Measurements from ENCODE around the gene HDDC3. TPM values are rescaled to one million over a fixed set of nuclear protein-coding genes. Genes with fewer than 3 reads are reported as not detected.

Gene HDDC3
- total RNA-seq, 2 experiments from 2014 or later, result 31.8 to 38.6 TPM

DNA sequence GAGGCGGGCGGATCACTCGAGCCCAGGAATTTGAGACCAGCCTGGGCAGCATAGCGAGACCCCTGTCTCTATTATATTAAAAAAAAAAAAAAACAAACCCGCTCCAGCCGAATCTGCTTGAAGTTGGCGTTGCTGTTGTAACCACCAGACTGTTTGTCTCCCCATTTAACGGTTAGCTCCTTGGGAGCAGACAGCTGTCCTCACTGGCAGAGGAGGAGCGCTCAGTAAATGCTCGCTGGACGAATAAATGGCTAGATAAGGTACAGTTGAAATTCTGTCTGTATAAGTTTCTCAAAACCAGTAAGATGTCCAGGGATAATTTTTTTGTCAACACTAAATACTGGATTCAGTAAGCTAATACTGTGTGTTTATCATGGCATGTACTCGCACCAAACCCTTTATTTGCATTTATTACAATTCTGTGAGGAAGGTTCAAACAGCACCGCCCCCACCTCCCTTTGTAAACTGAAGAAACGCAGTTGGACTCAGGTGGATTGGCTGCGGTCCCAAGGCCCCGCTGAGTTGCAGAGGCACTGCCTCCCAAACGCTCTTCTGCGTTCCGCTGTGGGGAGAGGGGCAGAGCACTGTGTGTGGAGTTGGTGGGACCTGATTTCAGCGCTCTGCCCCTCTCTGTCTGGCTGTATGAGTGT is 23.4 kb upstream of the HDDC3 start:
- ChIA-PET POLR2A (interaction anchor here (0.5 to 6.1 kb wide), 12 partner anchors 12 to 764 kb away, joined by 3 to 58 read pairs (median 4); partner anchors contain the start of genes HDDC3, UNC45A and VPS33B), CTCF (ENCODE audit: unreplicated experiment) (interaction anchor here (0.7 to 3.9 kb wide), 4 partner anchors 22 to 316 kb away, joined by 3 to 41 read pairs (median 6); partner anchors contain the start of genes HDDC3 and UNC45A)
- Histone ChIP-seq H3K4me1 (ENCODE audit: insufficient read depth, low read length, poor library complexity, severe bottlenecking) (peaks cover 18% of the 10 kb centered on the region), H3K27ac (ENCODE audit: low read depth, low read length, poor library complexity, severe bottlenecking) (peak overlapping the region; percentile 89), H3K4me2 (ENCODE audit: low read length) (peak overlapping the region; percentile 99), H3K9me3 (ENCODE audit: low read length) (no peaks in the 10 kb centered on the region), H4K20me1 (ENCODE audit: insufficient read depth, low read length) (no peaks in the 10 kb centered on the region), H3K36me3 (ENCODE audit: insufficient read depth, low read length) (peaks cover 62% of the 10 kb centered on the region), H3K9me2 (ENCODE audit: insufficient read depth, low read length) (no peaks in the 10 kb centered on the region), H3K79me2 (ENCODE audit: insufficient read depth, low read depth, low read length) (peaks cover 12% of the 10 kb centered on the region), H3K4me3 (ENCODE audit: low read depth, low read length, poor library complexity, severe bottlenecking) (peak overlapping the region; percentile 71), H2AFZ (ENCODE audit: low read length) (peak overlapping the region; percentile 33; the same call in 1 of the 2 replicates)
- peak; percentile 52 for DNase-seq (ENCODE audit: low spot score)
- TF ChIP-seq, protein P1, sequence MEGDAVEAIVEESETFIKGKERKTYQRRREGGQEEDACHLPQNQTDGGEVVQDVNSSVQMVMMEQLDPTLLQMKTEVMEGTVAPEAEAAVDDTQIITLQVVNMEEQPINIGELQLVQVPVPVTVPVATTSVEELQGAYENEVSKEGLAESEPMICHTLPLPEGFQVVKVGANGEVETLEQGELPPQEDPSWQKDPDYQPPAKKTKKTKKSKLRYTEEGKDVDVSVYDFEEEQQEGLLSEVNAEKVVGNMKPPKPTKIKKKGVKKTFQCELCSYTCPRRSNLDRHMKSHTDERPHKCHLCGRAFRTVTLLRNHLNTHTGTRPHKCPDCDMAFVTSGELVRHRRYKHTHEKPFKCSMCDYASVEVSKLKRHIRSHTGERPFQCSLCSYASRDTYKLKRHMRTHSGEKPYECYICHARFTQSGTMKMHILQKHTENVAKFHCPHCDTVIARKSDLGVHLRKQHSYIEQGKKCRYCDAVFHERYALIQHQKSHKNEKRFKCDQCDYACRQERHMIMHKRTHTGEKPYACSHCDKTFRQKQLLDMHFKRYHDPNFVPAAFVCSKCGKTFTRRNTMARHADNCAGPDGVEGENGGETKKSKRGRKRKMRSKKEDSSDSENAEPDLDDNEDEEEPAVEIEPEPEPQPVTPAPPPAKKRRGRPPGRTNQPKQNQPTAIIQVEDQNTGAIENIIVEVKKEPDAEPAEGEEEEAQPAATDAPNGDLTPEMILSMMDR (conservative IDR thresholded peaks at IDR 0.05; ENCODE audit: low read length), result no peak
- no peak for TF ChIP-seq EZH2phosphoT487 (IDR thresholded peaks at IDR 0.05; ENCODE audit: borderline replicate concordance, low read depth, low read length)
- TSS peak; percentile 85 for BruUV-seq (replicated peaks)
- intact Hi-C loops (cut with micrococcal nuclease; ENCODE audit: unreplicated experiment), result loop anchor here (1.0 to 2.0 kb wide), 4 partner anchors 39 to 315 kb away; partner anchors contain the start of gene PRC1

DNA sequence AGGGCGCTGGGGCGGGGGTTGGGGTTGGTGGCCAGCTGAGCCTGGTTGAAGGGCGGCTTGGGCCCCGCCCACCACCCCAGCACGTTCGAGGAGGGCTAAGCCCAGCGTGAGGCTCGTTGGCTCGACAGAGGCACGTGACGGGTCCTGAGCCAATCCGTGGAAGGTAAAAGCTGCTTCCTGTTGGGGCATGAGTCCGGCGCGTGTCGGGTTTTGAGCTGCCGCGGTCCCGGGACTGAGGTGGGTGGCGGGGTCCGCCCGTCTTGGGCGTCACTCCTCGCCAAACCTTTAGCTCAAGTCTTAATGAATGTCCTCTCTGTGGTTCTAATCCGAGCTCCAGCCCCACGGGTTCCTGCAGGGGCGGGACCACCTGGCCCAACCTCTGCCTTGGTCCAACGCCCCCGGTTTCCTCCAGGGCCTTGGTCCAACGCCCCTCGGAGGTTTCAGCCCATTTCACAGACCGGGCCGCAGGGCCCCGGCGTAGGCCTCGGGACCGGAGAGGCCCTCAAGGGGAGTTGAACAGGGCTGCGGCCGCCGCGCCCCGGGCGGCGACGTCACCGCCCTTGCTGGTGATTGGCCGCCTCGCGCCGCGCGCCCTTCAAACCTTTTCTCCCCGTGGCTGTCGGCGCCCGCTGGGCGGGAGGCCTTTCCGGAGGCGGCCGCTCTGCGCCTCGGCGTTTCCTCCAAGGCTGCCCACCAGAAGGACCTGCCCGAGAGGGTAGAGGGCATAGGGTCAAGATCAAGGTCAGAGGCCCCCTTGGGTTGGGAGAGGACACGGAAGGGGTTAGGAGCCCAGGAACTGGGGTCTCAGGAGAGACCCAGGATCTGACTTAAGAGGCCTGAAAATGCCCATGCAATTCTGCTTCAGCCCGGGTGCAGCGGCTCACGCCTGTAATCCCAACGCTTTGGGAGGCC is 22.6 kb upstream of the HDDC3 start, which contains the start of gene RCCD1:
TSS of gene RCCD1 (plus strand) at position 173 of the 912 bp plus-strand sequence. CDS start 1,851 bp downstream, outside the sequence.
- H3K27ac ChIP-seq (ENCODE audit: low read depth, low read length, poor library complexity, severe bottlenecking), result peak within 1 kb of the TSS; percentile 89
- peaks cover 18% of the 10 kb centered on the region for H3K4me1 ChIP-seq (ENCODE audit: insufficient read depth, low read length, poor library complexity, severe bottlenecking)
- peaks cover 62% of the 10 kb centered on the region for H3K36me3 ChIP-seq (ENCODE audit: insufficient read depth, low read length)
- peaks cover 12% of the 10 kb centered on the region for H3K79me2 ChIP-seq (ENCODE audit: insufficient read depth, low read depth, low read length)
- no peaks in the 10 kb centered on the region for H3K9me2 ChIP-seq (ENCODE audit: insufficient read depth, low read length)
- H4K20me1 ChIP-seq (ENCODE audit: insufficient read depth, low read length), result no peaks in the 10 kb centered on the region
- H3K9me3 ChIP-seq (ENCODE audit: low read length), result no peaks in the 10 kb centered on the region
- BruUV-seq (replicated peaks), result no TSS peak
- H3K4me3 ChIP-seq (ENCODE audit: low read depth, low read length, poor library complexity, severe bottlenecking), result peak within 1 kb of the TSS; percentile 71
- intact Hi-C loops (cut with micrococcal nuclease; ENCODE audit: unreplicated experiment), result loop anchor here (1.0 to 2.0 kb wide), 2 partner anchors 20 to 40 kb away; partner anchors contain the start of genes PRC1 and UNC45A
- DNase-seq (ENCODE audit: low spot score), result peak; percentile 98
- TF ChIP-seq EZH2phosphoT487 (IDR thresholded peaks at IDR 0.05; ENCODE audit: borderline replicate concordance, low read depth, low read length), result no peak
- TF ChIP-seq, protein P1 (conservative IDR thresholded peaks at IDR 0.05; ENCODE audit: low read length), result no peak
- ChIA-PET POLR2A (interaction anchor here (0.7 to 6.1 kb wide), 8 partner anchors 12 to 763 kb away, joined by 3 to 58 read pairs (median 4); partner anchors contain the start of genes HDDC3, UNC45A and VPS33B), CTCF (ENCODE audit: unreplicated experiment) (interaction anchor here (0.7 to 3.9 kb wide), 3 partner anchors 16 to 67 kb away, joined by 3 to 41 read pairs (median 4); partner anchors contain the start of genes HDDC3 and UNC45A)
- H2AFZ ChIP-seq (ENCODE audit: low read length), result peak within 1 kb of the TSS; percentile 33; the same call in 1 of the 2 replicates
- peak within 1 kb of the TSS; percentile 99 for H3K4me2 ChIP-seq (ENCODE audit: low read length)
